Medulla oblongata (tissue), 1 donor: Measurements from ENCODE around the gene CPEB1.
"Not testable (repeated sequence)": the region's sequence is repeated elsewhere in the genome, so short reads cannot be mapped to it uniquely, and the experiment has no call there.

Experiments used
- DNase-seq: peaks from one replicate; pipeline ENCODE4 v3.0.0-alpha.2; 2015; ENCODE audit errors: extremely low spot score

CPEB1 gene

GRCh38 chr15:82545002-82545401, 102.2 kb downstream of the CPEB1 start:
- no peak for DNase-seq

- DNase-seq = no peak
Observed at GRCh38 chr15:82544431-82544830, 102.7 kb downstream of the CPEB1 start.

GRCh38 chr15:82543160-82543559, 104.0 kb downstream of the CPEB1 start:
- peak; percentile 22 for DNase-seq

- DNase-seq = peak; percentile 17
Observed at GRCh38 chr15:82540984-82541431, 106.2 kb downstream of the CPEB1 start.

GRCh38 chr15:82540055-82540983, 106.8 kb downstream of the CPEB1 start, which contains the start of gene RPS17:
Gene RPS17 (minus strand): TSS chr15:82540457. CDS start chr15:82540428, 29 bp downstream.
- DNase-seq = peak; percentile 96

- peak; percentile 24 for DNase-seq
Observed at GRCh38 chr15:82539691-82540054, 107.5 kb downstream of the CPEB1 start.

- DNase-seq = no peak
Observed at GRCh38 chr15:82538961-82539690, 108.0 kb downstream of the CPEB1 start.

GRCh38 chr15:82537351-82537908, 109.7 kb downstream of the CPEB1 start:
- no peak for DNase-seq

- no peak for DNase-seq
Observed at GRCh38 chr15:82536409-82537350, 110.5 kb downstream of the CPEB1 start.

GRCh38 chr15:82535566-82536408, 111.4 kb downstream of the CPEB1 start:
- DNase-seq = no peak

- not testable (repeated sequence) for DNase-seq
Observed at GRCh38 chr15:82535151-82535550, 112.0 kb downstream of the CPEB1 start.

GRCh38 chr15:82534457-82534861, 112.7 kb downstream of the CPEB1 start:
- not testable (repeated sequence) for DNase-seq

GRCh38 chr15:82533801-82534200, 113.4 kb downstream of the CPEB1 start:
- no peak for DNase-seq

- no peak for DNase-seq
Observed at GRCh38 chr15:82532991-82533481, 114.1 kb downstream of the CPEB1 start.

GRCh38 chr15:82532383-82532990, 114.7 kb downstream of the CPEB1 start:
- no peak for DNase-seq

- no peak for DNase-seq
Observed at GRCh38 chr15:82531496-82532382, 115.4 kb downstream of the CPEB1 start.

- peak; percentile 77 for DNase-seq
Observed at GRCh38 chr15:82530606-82531379, 116.4 kb downstream of the CPEB1 start.

GRCh38 chr15:82530006-82530405, 117.2 kb downstream of the CPEB1 start:
- DNase-seq = no peak
